Spleen (tissue), 3 donors: ENCODE measurements around the gene MAFF.

Source experiments
- POLR2A ChIP-seq, 3 donors: fragments of 450-650 bp; IDR thresholded peaks; one replicate each; pipeline ENCODE4 v1.5.1; 2017; ENCODE audit warnings: antibody characterized with exemption in 3 of 3, mild to moderate bottlenecking in 1 of 3
- POLR2AphosphoS5 ChIP-seq, 3 donors: sonication (generic); formaldehyde crosslinking; IDR thresholded peaks; one replicate each; pipeline ENCODE4 v1.5.1; 2017; ENCODE audit warnings: antibody characterized with exemption in 3 of 3

GRCh38 chr22:38189104-38189503 lies 12.7 kb upstream of the MAFF start:
- TF ChIP-seq POLR2A (IDR thresholded peaks at IDR 0.05) = no peak
- TF ChIP-seq POLR2AphosphoS5 (IDR thresholded peaks at IDR 0.05) = no peak
